GM12892 (cell line): ENCODE results near the gene FNDC7.

Source experiments
- POLR2A ChIP-seq: IDR thresholded peaks from 2 replicates; pipeline ENCODE4 v1.6.1; 2011; ENCODE audit warnings: low read depth, low read length, control low read depth
- POLR2AphosphoS5 ChIP-seq: IDR thresholded peaks from 2 replicates; pipeline ENCODE4 v1.6.1; 2011; ENCODE audit warnings: low read depth, low read length, control low read depth

- TF ChIP-seq POLR2A: no peak
- TF ChIP-seq POLR2AphosphoS5: no peak
Observed at GRCh38 chr1:108669679-108670078, 43.0 kb upstream of the FNDC7 start.
